DND-41 (cell line): ENCODE data around the gene RC3H1.

ENCODE experiments used
- ATAC-seq: fragments of 200-7000 bp; cut with Tn5 transposase; 3 replicates; pipeline ENCODE4 v1.9.1; 2021; ENCODE audit warnings: low read depth; ENCODE audit not compliant: insufficient read depth
- DNase-seq: peaks from one replicate; pipeline ENCODE4 v3.0.0-alpha.2; 2020
- H2AFZ ChIP-seq: 2 replicates; pipeline ENCODE4 v1.6.0; 2012; ENCODE audit warnings: low read depth, low read length
- H3K27ac ChIP-seq: 2 replicates; pipeline ENCODE4 v1.5.1; 2012; ENCODE audit warnings: low read length, inconsistent platforms
- H3K27me3 ChIP-seq: fragments of 200-600 bp; sonication (generic); 2 replicates; pipeline ENCODE4 v1.6.0; 2012; ENCODE audit warnings: low read length, mild to moderate bottlenecking, inconsistent platforms; ENCODE audit not compliant: insufficient read depth, poor library complexity
- H3K36me3 ChIP-seq: 2 replicates; pipeline ENCODE4 v1.5.1; 2012; ENCODE audit warnings: low read length, inconsistent platforms; ENCODE audit not compliant: insufficient read depth
- H3K4me1 ChIP-seq: 2 replicates; pipeline ENCODE4 v1.5.1; 2012; ENCODE audit warnings: mild to moderate bottlenecking, low read length; ENCODE audit not compliant: insufficient read depth
- H3K4me2 ChIP-seq: 2 replicates; pipeline ENCODE4 v1.6.0; 2012; ENCODE audit warnings: mild to moderate bottlenecking, moderate library complexity, low read length, inconsistent platforms; ENCODE audit not compliant: insufficient read depth
- H3K4me3 ChIP-seq, 2 experiments: fragments of 200-600 bp in 1 of 2; shearing (Covaris generic) in 1 of 2; 2 replicates each; pipeline ENCODE4 v1.5.1; 2012 to 2016; ENCODE audit warnings: inconsistent platforms in 2 of 2, low read length in 2 of 2, mild to moderate bottlenecking in 2 of 2, low read depth in 1 of 2, moderate library complexity in 1 of 2
- H3K79me2 ChIP-seq: 2 replicates; pipeline ENCODE4 v1.6.0; 2012; ENCODE audit warnings: low read length, inconsistent platforms; ENCODE audit not compliant: insufficient read depth
- H3K9ac ChIP-seq: 2 replicates; pipeline ENCODE4 v1.6.0; 2012; ENCODE audit warnings: low read depth, mild to moderate bottlenecking, inconsistent platforms, low read length, moderate library complexity
- H3K9me3 ChIP-seq: 2 replicates; pipeline ENCODE4 v1.5.1; 2012; ENCODE audit warnings: low read length, moderate library complexity, mild to moderate bottlenecking, inconsistent platforms; ENCODE audit not compliant: insufficient read depth, severe bottlenecking
- H4K20me1 ChIP-seq: 2 replicates; pipeline ENCODE4 v1.6.0; 2012; ENCODE audit warnings: low read length; ENCODE audit not compliant: insufficient read depth
- CTCF ChIP-seq: IDR thresholded peaks from 2 replicates; pipeline ENCODE4 v1.5.1; 2012; ENCODE audit warnings: borderline replicate concordance, low read length, moderate library complexity, mild to moderate bottlenecking; ENCODE audit not compliant: poor library complexity, severe bottlenecking; ENCODE audit errors: extremely low read depth
- EZH2 ChIP-seq: IDR thresholded peaks from 3 replicates; pipeline ENCODE4 v1.6.1; 2012; ENCODE audit warnings: borderline replicate concordance, low read depth, mild to moderate bottlenecking, moderate library complexity, low read length, inconsistent platforms; ENCODE audit not compliant: severe bottlenecking

RC3H1 gene

GRCh38 chr1:173963477-173963876 lies 58.7 kb downstream of the RC3H1 start:
- H3K27me3 ChIP-seq = no peaks in the 10 kb centered on the region
- H3K9me3 ChIP-seq = no peaks in the 10 kb centered on the region
- no peak overlapping the region for H3K4me2 ChIP-seq
- no peak overlapping the region for H3K9ac ChIP-seq
- peaks cover 81% of the 10 kb centered on the region for H3K36me3 ChIP-seq
- no peak overlapping the region for H3K27ac ChIP-seq
- H3K79me2 ChIP-seq = no peaks in the 10 kb centered on the region
- no peak for TF ChIP-seq CTCF
- no peak for TF ChIP-seq EZH2
- H3K4me3 ChIP-seq = no peak overlapping the region
- no peaks in the 10 kb centered on the region for H3K4me1 ChIP-seq
- H2AFZ ChIP-seq = no peak overlapping the region
- no peaks in the 10 kb centered on the region for H4K20me1 ChIP-seq
- ATAC-seq (no peak), DNase-seq (no peak)

- ATAC-seq (no peak), DNase-seq (no peak)
- H3K27me3 ChIP-seq = no peaks in the 10 kb centered on the region
- H3K27ac ChIP-seq = no peak overlapping the region
- no peaks in the 10 kb centered on the region for H4K20me1 ChIP-seq
- H3K79me2 ChIP-seq = no peaks in the 10 kb centered on the region
- TF ChIP-seq EZH2 (no peak), CTCF (no peak)
- no peak overlapping the region for H3K4me3 ChIP-seq
- no peak overlapping the region for H2AFZ ChIP-seq
- H3K36me3 ChIP-seq = peaks cover 86% of the 10 kb centered on the region
- H3K9ac ChIP-seq = no peak overlapping the region
- H3K4me2 ChIP-seq = no peak overlapping the region
- no peaks in the 10 kb centered on the region for H3K4me1 ChIP-seq
- no peaks in the 10 kb centered on the region for H3K9me3 ChIP-seq
Observed at GRCh38 chr1:173960625-173961024, 61.5 kb downstream of the RC3H1 start.

DNA sequence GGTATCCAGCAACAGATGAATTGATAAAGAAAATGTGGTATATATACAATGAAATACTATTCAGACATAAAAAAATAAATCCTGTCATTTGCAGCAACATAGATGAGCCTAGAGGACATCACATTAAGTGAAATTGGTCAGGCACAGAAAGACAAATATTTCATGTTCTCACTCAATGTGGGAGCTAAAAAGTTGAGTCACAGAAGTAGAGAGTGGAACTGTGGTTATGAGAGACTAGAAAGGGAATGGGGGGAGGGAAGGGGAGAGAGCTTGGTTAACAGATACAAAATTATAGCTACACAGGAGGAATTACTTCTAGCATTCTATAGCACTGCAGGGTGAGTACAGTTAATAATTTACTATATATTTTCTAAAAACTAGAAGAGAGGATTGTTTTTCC lies 68.0 kb downstream of the RC3H1 start:
- Histone ChIP-seq H3K4me3 (no peak overlapping the region), H3K4me1 (no peaks in the 10 kb centered on the region), H3K9me3 (no peaks in the 10 kb centered on the region), H3K79me2 (no peaks in the 10 kb centered on the region; the same call in 1 of the 2 replicates), H2AFZ (no peak overlapping the region), H3K4me2 (no peak overlapping the region), H3K27me3 (no peaks in the 10 kb centered on the region), H3K36me3 (peaks cover 89% of the 10 kb centered on the region), H4K20me1 (no peaks in the 10 kb centered on the region), H3K9ac (no peak overlapping the region), H3K27ac (no peak overlapping the region)
- no peak for TF ChIP-seq EZH2
- TF ChIP-seq CTCF = no peak
- ATAC-seq (no peak), DNase-seq (no peak)

DNA sequence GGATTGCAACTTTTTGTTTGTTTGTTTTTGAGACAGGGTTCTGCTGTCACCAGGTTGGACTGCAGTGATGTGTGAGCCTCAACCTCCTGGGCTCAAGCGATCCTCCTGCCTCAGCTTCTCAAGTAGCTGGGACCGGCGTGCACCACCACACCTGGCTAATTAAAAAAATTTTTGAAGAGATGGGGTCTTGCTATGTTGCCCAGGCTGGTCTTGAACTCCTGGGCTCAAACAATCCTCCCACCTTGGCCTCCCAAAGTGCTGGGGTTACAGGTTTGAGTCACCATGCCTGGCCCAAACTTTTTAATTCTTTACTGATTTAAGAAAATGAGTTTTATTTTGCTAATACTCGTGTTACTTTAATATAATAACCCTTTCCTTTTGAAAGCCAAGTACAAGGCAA lies 73.6 kb downstream of the RC3H1 start:
- Histone ChIP-seq H3K36me3 (peaks cover 93% of the 10 kb centered on the region), H2AFZ (no peak overlapping the region), H3K9me3 (no peaks in the 10 kb centered on the region), H4K20me1 (no peaks in the 10 kb centered on the region), H3K9ac (no peak overlapping the region), H3K79me2 (no peaks in the 10 kb centered on the region), H3K4me2 (no peak overlapping the region), H3K4me1 (no peaks in the 10 kb centered on the region), H3K27me3 (no peaks in the 10 kb centered on the region), H3K4me3 (no peak overlapping the region), H3K27ac (no peak overlapping the region)
- ATAC-seq (no peak), DNase-seq (no peak)
- no peak for TF ChIP-seq EZH2
